ENCODE measurements around the gene CNTN4. TPM values are rescaled to one million over a fixed set of nuclear protein-coding genes. Genes with fewer than 3 reads are reported as not detected.

Gene CNTN4
- total RNA-seq, 2 experiments from 2014 or later = not detected

GRCh38 chr3:2372306-2372705, 273.6 kb downstream of the CNTN4 start:
- H3K4me3 Mint-ChIP-seq = no peak overlapping the region
- no peaks in the 10 kb centered on the region for H3K4me1 Mint-ChIP-seq
- no peak for DNase-seq
- no peaks in the 10 kb centered on the region for H3K27me3 Mint-ChIP-seq
- no peak overlapping the region for H3K27ac Mint-ChIP-seq
- H3K9me3 Mint-ChIP-seq = no peaks in the 10 kb centered on the region
- H3K36me3 Mint-ChIP-seq = no peaks in the 10 kb centered on the region

GRCh38 chr3:2375376-2375775, 276.7 kb downstream of the CNTN4 start:
- no peaks in the 10 kb centered on the region for H3K27me3 Mint-ChIP-seq
- no peaks in the 10 kb centered on the region for H3K9me3 Mint-ChIP-seq
- no peaks in the 10 kb centered on the region for H3K36me3 Mint-ChIP-seq
- no peak overlapping the region for H3K27ac Mint-ChIP-seq
- no peak for DNase-seq
- no peak overlapping the region for H3K4me3 Mint-ChIP-seq
- H3K4me1 Mint-ChIP-seq = no peaks in the 10 kb centered on the region

- DNase-seq = no peak
These were observed 278.6 kb downstream of the CNTN4 start for GRCh38 chr3:2377281-2377680.

DNA sequence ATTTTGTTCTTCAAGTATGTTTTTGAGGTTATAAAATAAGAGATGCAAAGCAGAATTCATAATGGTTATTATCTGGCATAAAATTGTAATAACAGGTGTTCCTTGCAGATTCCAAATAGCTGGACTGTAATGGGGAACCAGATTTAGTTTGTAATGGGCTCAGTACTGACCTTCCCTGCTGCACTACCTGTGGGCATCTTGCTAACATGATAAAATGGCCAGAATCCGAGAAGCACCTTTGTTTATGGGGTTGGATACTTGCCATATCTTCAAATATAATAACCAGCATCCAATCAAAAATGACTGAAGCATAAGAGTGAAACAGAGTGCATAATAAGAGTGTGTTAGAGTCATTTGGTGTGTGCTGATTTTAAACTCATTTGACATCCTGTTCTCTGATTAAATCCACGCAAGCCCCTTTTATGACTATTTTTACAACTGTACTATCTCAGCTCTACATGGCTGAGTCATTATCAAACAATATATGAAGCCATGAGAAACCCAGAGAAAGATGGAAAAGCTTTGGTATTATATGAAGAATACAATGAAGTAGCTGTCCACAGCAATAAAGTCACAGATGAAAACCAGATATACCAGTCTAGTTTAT, 292.4 kb downstream of the CNTN4 start:
- Mint-ChIP-seq H3K4me1 (no peaks in the 10 kb centered on the region), H3K27ac (no peak overlapping the region), H3K4me3 (no peak overlapping the region), H3K27me3 (no peaks in the 10 kb centered on the region), H3K36me3 (no peaks in the 10 kb centered on the region), H3K9me3 (peaks cover 1% of the 10 kb centered on the region)
- no peak for DNase-seq

More at GRCh38 chr3:2377281-2377680, 278.6 kb downstream of the CNTN4 start:
- Mint-ChIP-seq H3K9me3 (no peaks in the 10 kb centered on the region), H3K36me3 (no peaks in the 10 kb centered on the region), H3K4me1 (no peaks in the 10 kb centered on the region), H3K27me3 (no peaks in the 10 kb centered on the region), H3K27ac (no peak overlapping the region), H3K4me3 (no peak overlapping the region)

DNA sequence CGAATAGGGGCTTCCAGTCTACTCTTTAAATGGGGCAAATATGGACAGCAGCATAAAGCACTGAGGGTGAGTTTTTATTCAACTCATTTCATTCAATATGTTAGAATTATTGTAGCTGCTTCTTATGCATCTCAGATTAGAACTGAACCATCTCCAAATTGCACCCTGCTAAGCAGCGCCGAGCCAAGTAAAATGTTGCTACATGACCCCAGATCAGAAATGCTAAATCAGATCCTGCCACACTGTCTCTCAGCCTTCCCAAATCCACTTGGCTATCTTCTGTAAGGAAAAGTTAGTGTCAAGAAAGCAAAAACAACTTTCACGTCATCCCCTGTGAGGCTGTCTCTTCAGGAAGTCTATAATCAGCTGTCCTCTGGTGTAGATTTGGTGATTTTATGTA, 293.2 kb downstream of the CNTN4 start:
- H3K9me3 Mint-ChIP-seq = peaks cover 1% of the 10 kb centered on the region
- H3K27me3 Mint-ChIP-seq = peaks cover 5% of the 10 kb centered on the region
- DNase-seq = no peak
- no peaks in the 10 kb centered on the region for H3K4me1 Mint-ChIP-seq
- no peak overlapping the region for H3K27ac Mint-ChIP-seq
- no peaks in the 10 kb centered on the region for H3K36me3 Mint-ChIP-seq
- H3K4me3 Mint-ChIP-seq = no peak overlapping the region

GRCh38 chr3:2392981-2393380, 294.3 kb downstream of the CNTN4 start:
- Mint-ChIP-seq H3K4me3 (no peak overlapping the region), H3K4me1 (no peaks in the 10 kb centered on the region), H3K27ac (no peak overlapping the region), H3K9me3 (peaks cover 1% of the 10 kb centered on the region), H3K27me3 (peaks cover 5% of the 10 kb centered on the region), H3K36me3 (no peaks in the 10 kb centered on the region)
- no peak for DNase-seq

GRCh38 chr3:2415083-2415482, 316.4 kb downstream of the CNTN4 start:
- Mint-ChIP-seq H3K9me3 (no peaks in the 10 kb centered on the region), H3K36me3 (no peaks in the 10 kb centered on the region), H3K4me3 (no peak overlapping the region), H3K27ac (no peak overlapping the region), H3K27me3 (peaks cover 4% of the 10 kb centered on the region), H3K4me1 (no peaks in the 10 kb centered on the region)
- DNase-seq = no peak

DNA sequence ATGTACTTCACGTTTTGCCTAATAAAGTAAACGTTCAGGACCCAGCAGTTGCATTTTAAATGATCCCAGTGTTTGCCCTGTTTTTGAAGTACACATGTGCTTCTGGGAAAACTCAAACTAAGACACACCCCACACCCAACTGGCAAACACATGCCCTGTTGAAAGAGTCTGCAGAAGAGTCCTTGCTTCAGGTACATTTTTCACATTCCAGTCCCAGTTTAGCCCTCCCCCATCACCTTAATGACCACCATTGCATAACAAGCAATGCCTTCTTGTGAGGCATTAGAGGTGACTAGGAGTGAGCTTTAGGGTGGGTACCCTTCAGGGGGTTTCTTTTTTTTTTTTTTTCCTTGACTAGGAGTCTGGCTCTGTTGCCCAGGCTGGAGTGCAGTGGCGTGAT, 322.3 kb downstream of the CNTN4 start:
- no peak overlapping the region for H3K27ac Mint-ChIP-seq
- H3K27me3 Mint-ChIP-seq = no peaks in the 10 kb centered on the region
- no peak overlapping the region for H3K4me3 Mint-ChIP-seq
- H3K4me1 Mint-ChIP-seq = no peaks in the 10 kb centered on the region
- DNase-seq = no peak
- H3K36me3 Mint-ChIP-seq = no peaks in the 10 kb centered on the region
- H3K9me3 Mint-ChIP-seq = peaks cover 7% of the 10 kb centered on the region

- Mint-ChIP-seq H3K9me3 (peaks cover 7% of the 10 kb centered on the region), H3K4me3 (no peak overlapping the region), H3K27ac (no peak overlapping the region), H3K36me3 (no peaks in the 10 kb centered on the region), H3K4me1 (no peaks in the 10 kb centered on the region), H3K27me3 (no peaks in the 10 kb centered on the region)
- DNase-seq = no peak
These were observed 324.5 kb downstream of the CNTN4 start for GRCh38 chr3:2423143-2423542.

GRCh38 chr3:2441558-2441957, 342.9 kb downstream of the CNTN4 start:
- Mint-ChIP-seq H3K4me1 (no peaks in the 10 kb centered on the region), H3K4me3 (no peak overlapping the region), H3K9me3 (no peaks in the 10 kb centered on the region), H3K27me3 (peaks cover 4% of the 10 kb centered on the region), H3K36me3 (no peaks in the 10 kb centered on the region), H3K27ac (no peak overlapping the region)
- no peak for DNase-seq

DNA sequence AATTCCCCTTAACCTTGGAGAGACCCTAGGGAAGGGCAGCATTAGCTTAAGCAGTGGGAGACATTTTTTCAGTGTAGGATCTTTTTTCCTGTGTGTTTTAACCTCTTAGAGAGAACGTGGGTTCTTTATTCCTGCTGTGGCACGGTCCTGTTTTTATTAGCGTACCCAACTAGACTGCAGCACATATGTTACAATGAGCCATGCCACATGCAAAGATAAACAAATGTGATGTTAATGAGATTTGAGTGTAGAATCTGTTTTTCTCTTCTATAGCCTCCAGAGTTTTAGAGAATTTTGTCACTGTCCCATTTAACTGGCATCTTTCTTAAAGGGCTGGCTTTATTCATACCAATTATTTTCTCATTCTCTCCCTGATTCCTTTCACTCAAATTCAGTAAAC, 347.5 kb downstream of the CNTN4 start:
- Mint-ChIP-seq H3K36me3 (no peaks in the 10 kb centered on the region), H3K4me3 (no peak overlapping the region), H3K4me1 (no peaks in the 10 kb centered on the region), H3K27ac (no peak overlapping the region), H3K9me3 (no peaks in the 10 kb centered on the region), H3K27me3 (peaks cover 9% of the 10 kb centered on the region)
- DNase-seq = no peak

- Mint-ChIP-seq H3K36me3 (no peaks in the 10 kb centered on the region), H3K4me3 (no peak overlapping the region), H3K9me3 (no peaks in the 10 kb centered on the region), H3K27ac (no peak overlapping the region), H3K4me1 (no peaks in the 10 kb centered on the region), H3K27me3 (peaks cover 5% of the 10 kb centered on the region)
- no peak for DNase-seq
These were observed 353.6 kb downstream of the CNTN4 start for GRCh38 chr3:2452249-2452648.

DNA sequence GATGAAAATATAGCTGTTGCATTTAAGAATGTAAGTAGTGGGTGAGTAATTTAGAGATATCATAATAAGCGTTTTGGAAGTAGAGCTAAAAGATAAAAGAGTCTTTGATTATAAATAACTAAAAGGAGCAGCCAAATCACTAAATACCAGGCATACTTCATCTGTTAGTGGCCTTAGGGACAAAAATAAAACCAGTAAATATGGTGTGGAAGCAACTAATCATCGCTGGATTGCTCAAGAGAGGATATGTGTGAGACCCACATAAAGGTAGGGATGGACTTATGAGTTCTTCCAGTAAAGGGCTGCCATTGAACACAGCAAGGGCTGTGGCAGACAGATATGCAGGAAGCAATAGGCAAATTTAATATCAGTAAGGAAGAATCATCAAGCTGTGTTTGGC, 356.2 kb downstream of the CNTN4 start:
- Mint-ChIP-seq H3K9me3 (no peaks in the 10 kb centered on the region), H3K27ac (no peak overlapping the region), H3K4me3 (no peak overlapping the region), H3K36me3 (no peaks in the 10 kb centered on the region), H3K4me1 (no peaks in the 10 kb centered on the region), H3K27me3 (no peaks in the 10 kb centered on the region)
- DNase-seq = no peak

GRCh38 chr3:2456788-2457187, 358.1 kb downstream of the CNTN4 start:
- Mint-ChIP-seq H3K27ac (no peak overlapping the region), H3K4me1 (no peaks in the 10 kb centered on the region), H3K27me3 (no peaks in the 10 kb centered on the region), H3K9me3 (no peaks in the 10 kb centered on the region), H3K4me3 (no peak overlapping the region), H3K36me3 (no peaks in the 10 kb centered on the region)
- DNase-seq = no peak

DNA sequence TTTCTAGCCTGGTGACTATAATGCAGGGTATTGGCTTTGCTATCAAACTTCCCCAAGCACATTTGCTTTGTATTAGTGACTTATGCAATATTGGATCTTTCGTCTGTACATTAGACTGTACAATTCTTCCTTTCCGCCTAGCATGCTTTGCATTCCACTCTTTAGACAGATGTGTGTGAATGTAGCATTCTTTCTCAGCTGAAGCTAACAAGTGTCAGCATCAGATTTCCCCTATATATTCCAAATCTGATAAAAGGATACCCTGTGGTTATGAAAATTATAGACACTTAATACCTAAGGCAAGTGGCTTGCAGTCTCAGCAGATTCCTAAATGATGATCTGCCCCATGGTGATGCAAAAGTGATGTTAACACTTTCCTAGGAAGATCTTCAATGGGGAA, 360.1 kb downstream of the CNTN4 start:
- Mint-ChIP-seq H3K4me3 (no peak overlapping the region), H3K36me3 (no peaks in the 10 kb centered on the region), H3K9me3 (no peaks in the 10 kb centered on the region), H3K4me1 (no peaks in the 10 kb centered on the region), H3K27me3 (no peaks in the 10 kb centered on the region), H3K27ac (no peak overlapping the region)
- no peak for DNase-seq

- DNase-seq = no peak
- Mint-ChIP-seq H3K27ac (no peak overlapping the region), H3K36me3 (no peaks in the 10 kb centered on the region), H3K9me3 (no peaks in the 10 kb centered on the region), H3K27me3 (no peaks in the 10 kb centered on the region), H3K4me3 (no peak overlapping the region), H3K4me1 (no peaks in the 10 kb centered on the region)
These were observed 367.2 kb downstream of the CNTN4 start for GRCh38 chr3:2465842-2466241.

DNA sequence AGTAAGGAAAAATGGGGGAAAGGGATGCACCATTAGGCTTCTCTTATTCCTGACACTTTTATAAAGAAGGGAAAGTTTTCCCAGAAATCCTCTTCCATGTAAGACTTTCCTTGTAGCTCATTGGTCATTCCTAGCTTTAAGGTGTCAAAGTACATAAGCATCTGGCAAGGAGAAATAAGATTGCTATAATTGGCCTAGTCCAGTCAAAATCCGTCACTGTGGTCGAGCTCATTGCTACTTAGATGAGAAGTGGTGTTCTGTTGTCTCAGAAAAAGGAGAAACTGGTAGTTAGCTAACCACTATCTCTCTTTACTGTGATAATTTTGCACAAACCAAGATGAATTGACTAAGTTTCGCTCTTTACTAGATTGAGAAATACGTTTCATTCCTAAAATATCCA, 370.1 kb downstream of the CNTN4 start:
- H3K4me3 Mint-ChIP-seq = no peak overlapping the region
- H3K4me1 Mint-ChIP-seq = no peaks in the 10 kb centered on the region
- no peaks in the 10 kb centered on the region for H3K36me3 Mint-ChIP-seq
- no peaks in the 10 kb centered on the region for H3K9me3 Mint-ChIP-seq
- no peaks in the 10 kb centered on the region for H3K27me3 Mint-ChIP-seq
- no peak for DNase-seq
- no peak overlapping the region for H3K27ac Mint-ChIP-seq
